Measurements from ENCODE around the gene SEC16A. TPM values are rescaled to one million over a fixed set of nuclear protein-coding genes. Genes with fewer than 3 reads are reported as not detected.
A peak's percentile ranks its signal among the peaks of the same experiment; 100 is the strongest.

The SEC16A gene
- total RNA-seq, 1 experiment from 2014 or later: 7.2 TPM

DNA sequence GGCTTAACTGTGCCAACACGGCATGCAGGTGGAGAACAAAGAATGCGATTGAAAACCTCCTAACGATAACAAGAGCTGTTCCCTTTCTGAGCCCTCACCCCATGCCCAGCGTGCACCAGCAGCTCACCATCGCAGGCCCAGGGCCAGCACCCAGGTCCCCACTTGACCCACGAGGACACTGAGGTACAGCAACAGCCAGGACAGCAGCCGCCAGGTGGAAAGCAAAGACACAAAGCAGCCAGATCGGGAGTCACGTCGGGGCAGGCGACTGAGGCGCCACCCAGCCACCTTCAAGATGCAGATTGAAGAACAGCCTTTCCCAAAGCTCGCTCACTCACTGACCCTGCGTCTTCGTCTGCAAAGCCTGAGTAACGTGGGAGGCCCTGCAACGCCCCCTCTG is 6.9 kb upstream of the SEC16A start:
- no peak for DNase-seq (ENCODE audit: low spot score)
- in situ Hi-C loops (cut with HindIII; ENCODE audit: low sequenced_read_pairs): loop anchor here (5.0 to 10.0 kb wide), 3 partner anchors 58 to 185 kb away; partner anchors contain the start of gene NOTCH1

DNA sequence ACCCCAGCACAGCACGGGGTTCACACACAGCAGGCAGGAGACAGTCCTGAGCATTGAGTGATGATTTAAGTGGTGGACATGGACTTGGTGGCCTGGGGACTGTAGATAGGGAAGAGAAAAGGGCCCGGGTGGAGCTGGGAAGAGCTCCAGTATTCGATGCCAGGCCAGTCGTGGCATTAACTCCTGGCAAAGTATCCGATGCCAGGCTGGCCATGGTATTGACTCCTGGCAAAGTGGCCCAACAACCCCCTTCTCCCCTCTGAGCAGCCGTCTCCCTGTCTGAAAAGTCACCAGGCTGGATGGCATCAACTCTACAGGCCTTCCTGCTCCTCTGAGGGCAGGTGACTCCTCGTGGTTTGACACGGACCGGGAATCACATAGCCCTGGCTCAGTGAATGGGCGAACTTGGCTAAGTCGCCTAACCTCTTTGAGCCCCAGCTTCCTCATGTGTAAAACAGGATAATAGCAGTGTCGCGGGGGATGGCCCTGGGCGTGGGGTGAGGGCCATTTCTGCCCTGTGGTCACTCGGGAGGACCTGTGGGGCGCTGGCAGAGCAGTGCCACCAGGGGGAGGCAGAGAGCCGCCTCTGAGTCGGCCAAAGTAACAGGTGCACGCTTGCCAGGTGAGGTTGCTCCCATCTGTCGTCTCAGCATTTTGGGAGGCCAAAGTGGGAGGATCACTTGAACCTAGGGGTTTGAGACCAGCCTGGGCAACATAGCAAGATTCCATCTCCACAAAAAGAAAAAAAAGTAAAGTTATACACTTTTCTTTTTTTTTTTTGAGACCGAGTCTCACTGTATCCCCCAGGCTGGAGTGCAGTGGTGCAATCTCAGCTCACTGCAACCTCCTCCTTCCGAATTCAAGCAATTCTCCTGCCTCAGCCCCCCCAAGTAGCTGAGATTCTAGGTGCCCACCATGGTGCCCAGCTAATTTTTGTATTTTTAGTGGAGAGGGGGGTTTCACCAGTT is 5.7 kb upstream of the SEC16A start:
- in situ Hi-C loops (cut with HindIII; ENCODE audit: low sequenced_read_pairs): loop anchor here (5.0 to 10.0 kb wide), 3 partner anchors 59 to 186 kb away; partner anchors contain the start of gene NOTCH1
- peak; percentile 77 for DNase-seq (ENCODE audit: low spot score)

DNA sequence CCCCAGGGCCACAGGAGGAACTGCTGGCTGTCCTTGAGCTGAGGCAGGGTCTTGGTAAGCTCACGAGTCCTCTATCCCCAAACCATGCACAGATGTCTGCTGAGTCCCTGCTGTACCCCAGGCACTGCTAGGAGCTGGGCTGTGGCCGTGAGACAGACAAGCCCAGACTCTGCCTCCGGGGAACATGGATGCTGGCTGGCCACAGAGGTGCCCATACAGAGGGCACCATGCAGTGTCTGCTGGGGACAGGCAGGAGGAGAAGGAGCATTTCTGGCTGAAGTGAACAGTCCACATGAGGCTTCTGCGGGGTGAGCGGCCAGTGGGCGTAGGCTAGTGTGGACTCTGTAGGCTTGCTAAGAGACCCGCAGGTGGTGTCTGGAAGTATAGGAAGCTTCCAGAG is 4.8 kb upstream of the SEC16A start:
- in situ Hi-C loops (cut with HindIII; ENCODE audit: low sequenced_read_pairs): loop anchor here (5.0 to 10.0 kb wide), 3 partner anchors 60 to 187 kb away; partner anchors contain the start of gene NOTCH1
- DNase-seq (ENCODE audit: low spot score): no peak

DNA sequence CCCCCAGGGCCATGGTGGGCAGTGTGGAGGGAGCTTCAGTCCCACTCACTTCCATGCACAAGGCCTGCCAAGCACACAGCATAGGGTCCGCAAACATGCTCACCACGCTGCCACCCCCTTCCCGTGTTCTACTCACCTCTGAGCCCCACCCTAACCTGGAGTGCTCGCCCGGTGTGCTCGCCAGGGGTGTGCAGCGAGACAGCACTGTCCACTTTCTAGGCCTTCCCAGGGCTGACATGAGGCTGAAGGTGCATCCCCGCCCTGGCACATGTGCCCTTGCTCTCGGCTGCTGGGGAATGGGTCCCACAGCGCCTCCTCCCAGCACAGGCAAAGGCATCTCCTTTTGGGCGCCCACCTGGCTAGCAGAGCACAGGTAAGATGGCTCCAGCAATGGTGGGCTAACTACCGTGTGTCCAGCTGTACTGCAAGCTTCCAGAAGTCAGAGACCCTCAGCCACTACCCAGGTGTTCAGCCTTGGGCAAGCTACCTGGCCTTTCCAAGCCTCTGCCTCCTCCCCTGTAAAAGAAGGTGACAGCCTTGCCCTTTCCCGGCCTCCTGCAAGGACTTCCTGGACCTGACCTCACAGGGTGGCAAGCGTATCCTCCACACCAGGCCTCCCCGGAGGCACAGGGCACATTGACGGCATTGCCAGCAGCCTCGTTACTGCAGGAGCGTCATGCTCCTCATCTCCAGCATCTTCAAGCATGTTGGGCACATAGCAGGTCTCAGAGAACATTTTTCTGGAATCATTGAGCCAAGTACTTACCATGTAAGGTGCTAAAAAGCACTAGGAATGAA is 4.2 kb upstream of the SEC16A start:
- in situ Hi-C loops (cut with HindIII; ENCODE audit: low sequenced_read_pairs): loop anchor here (5.0 to 10.0 kb wide), 3 partner anchors 60 to 188 kb away; partner anchors contain the start of gene NOTCH1
- no peak for DNase-seq (ENCODE audit: low spot score)

DNA sequence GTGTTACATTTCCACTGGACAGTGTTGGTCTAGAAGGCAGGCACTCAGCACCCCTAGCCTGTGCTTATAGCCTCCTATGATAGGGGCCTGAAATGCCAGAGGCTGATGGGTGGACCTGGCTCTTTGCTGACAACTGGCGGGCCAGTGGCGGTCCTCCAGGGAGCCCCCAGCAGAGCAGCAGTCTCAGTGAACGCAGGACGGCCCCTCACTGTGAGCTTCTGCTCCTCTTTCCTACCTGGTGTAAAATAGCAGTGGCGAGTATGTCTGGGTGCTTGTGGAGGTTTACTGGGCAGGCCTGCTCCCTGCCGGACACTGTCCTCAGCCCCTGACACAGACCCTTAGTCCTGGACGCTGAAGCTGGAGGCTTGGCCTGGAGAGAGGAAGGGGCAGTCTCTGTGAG is 3.3 kb upstream of the SEC16A start:
- in situ Hi-C loops (cut with HindIII; ENCODE audit: low sequenced_read_pairs): loop anchor here (5.0 to 10.0 kb wide), 3 partner anchors 61 to 189 kb away; partner anchors contain the start of gene NOTCH1
- no peak for DNase-seq (ENCODE audit: low spot score)

DNA sequence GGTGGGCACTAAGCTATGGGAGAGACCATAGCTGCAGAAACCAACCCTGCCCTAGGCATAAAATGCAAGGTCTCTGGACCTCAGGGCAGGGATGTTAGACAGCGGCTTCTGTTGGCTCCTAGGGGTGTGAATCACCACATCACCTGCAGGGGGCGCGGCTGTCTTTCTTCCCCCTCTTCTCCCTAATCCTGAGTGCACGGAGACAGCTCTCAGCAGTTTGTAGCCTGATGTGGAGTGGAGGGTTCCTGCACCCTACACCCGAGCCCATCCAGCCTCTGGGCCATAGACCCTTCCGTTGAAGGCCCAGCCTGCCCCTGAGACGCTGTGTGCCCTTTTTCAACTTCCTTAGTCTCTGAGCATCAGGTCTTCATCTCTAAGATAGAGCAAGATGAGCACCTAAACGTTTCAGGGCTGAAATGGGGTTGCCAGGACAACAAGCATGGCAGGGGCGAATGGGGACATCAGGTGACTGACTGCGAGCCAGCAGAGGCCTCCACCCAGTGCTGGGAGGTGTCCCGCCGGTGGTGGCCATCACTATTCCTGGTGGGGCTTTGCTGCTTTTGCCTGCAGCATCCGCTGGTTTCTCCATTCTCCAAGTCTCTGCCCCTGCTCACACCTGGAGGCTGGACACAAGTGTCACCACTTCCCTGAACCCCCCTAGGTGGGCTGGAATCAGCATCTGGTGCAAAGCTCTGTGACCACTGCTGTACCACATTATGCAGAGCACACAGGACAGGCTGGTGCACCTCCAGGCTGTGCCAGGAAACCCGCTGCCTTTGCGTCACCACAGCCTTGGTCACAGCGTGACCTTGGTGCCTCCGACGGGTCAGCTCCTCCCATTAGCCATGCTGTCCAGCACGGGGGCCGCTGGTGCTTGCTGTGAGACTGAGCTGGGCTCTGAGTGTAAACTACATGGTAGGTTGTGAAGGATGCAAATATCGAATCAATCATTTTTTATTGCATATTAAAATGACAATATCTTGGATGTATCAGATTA is 2.5 kb upstream of the SEC16A start:
- DNase-seq (ENCODE audit: low spot score): peak; percentile 76
- in situ Hi-C loops (cut with HindIII; ENCODE audit: low sequenced_read_pairs): loop anchor here (5.0 to 10.0 kb wide), 3 partner anchors 62 to 189 kb away; partner anchors contain the start of gene NOTCH1

DNA sequence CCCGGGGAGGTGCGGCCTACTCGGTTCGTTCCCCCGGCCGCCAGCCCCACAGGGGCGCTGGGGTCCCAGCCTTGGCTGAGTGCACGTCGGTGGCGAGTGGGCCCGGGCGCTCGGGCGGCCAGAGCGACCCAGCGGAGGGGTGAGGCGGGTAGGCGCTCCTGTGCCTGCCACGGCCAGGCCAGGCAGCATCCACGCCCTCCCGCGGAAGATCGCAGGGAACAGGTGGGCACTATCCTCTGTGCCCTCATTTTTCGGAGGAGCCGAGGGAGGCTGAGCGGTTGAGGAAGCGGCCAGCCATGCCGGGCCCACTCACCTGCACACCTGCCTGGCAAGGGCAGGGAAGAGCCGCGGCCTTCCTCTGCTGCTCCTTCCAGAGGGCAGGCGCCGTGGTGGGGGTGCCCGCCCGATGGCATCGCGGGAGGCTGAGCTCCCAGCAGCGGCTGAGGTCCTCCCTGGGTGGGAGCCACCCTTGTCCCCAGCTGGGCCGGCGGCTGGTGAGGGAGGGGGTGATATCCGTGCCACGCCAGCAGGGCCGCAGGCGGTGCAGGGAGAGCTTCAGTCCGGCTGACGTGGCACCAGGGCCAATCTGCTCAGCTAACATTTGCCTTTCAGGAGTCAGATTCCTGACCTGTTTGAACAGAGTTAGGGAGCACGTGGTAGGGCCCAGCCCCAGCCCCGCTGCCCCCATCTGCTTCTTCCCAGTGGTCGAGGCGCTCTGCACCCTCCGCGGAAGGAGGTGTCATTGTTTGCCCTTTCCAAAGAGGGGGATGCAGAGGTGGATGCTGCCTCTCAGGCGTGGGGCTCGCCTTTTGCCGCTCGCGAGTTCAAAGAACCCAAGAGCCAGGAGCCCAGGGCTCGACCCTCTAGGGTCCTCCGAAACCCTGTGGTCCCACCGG is 1.6 kb upstream of the SEC16A start:
- DNase-seq (ENCODE audit: low spot score): peak; percentile 2
- in situ Hi-C loops (cut with HindIII; ENCODE audit: low sequenced_read_pairs): loop anchor here (5.0 to 10.0 kb wide), 3 partner anchors 63 to 190 kb away; partner anchors contain the start of gene NOTCH1

DNA sequence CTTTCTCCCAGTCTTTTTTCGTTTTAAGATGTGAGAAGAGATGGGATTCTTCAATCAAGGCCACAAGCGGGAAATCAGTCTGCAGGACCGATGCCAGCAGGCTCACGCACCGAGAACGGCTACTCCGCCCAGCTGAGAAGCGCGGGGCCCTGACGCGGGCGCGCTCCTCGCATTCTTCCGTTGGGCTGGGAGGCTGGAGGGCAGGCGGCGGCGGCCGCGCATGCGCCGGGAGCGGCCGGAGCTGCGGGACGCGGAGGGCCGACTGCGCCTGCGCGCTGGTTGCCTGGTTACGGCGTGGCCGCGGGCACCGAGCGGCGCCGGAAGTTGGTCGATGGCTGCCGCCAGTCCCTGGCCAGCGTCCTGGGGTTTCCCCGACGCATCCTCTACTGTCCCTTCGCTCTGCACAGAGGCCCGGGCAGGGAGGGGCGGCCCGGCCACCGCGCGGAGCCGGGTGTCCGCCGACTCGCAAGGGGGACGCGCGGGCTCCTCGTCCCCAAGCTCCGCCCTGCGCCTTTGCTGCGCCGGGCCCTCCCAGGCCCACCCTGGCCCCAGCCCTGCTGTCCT is 831 bp upstream of the SEC16A start:
- in situ Hi-C loops (cut with HindIII; ENCODE audit: low sequenced_read_pairs): loop anchor here (10.0 kb wide), 2 partner anchors 91 to 191 kb away; no protein-coding TSS in a partner anchor
- peak; percentile 90 for DNase-seq (ENCODE audit: low spot score)

DNA sequence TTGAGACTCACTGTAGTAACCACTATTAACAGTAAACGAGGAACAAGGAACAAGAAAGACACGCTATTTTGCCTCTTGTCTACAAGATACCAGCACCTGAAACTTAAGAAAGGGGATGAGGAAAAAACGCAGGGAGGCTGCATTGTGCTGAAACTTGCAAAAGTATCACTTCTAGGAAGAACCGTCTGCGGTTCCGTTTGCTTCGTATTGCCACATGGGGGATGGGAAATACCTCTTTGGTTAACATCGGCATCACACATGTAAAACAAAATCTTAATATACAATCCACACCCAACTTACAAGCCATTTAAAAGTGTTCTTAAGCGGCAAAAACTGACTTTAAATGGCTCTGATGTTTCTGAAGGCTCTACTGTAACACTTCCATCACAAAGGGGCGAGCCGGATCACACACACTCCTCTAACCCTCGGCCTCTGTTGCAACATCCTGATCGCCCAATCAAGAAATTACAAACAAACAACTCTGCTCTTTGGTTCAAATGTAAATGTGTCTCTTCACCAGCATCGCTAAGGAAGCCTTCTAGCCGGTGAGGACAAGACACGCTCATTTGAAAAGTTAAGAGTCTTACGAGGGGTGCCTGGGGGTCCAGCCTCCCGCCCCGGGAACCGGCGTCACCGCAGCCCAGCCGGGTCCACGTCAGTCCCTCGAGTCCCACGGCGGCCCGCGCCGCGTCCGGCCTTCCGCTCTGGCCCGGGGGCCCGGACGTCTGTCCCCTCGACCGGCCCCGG is 621 bp downstream of the SEC16A start:
- peak; percentile 4 for DNase-seq (ENCODE audit: low spot score)
- in situ Hi-C loops (cut with HindIII; ENCODE audit: low sequenced_read_pairs): loop anchor here (10.0 kb wide), 2 partner anchors 93 to 193 kb away; no protein-coding TSS in a partner anchor

DNA sequence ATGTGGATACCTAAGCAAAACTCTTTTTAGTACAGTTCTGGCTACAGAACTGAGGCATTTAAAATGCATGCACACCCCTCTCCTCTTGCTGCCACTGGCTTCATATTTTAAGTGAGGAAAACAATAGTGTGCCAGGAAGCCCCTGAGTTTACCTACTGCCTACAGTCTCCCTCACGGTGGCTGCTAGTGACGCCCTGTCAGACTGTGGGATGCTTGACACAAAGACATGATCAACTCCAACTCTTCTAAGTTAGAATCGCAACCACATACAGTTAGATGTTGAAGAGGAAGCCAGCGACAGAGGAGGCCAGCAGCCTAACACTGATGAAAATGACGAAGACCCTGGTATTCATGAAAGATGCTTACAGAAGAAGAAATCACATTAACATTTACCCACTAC is 1.3 kb downstream of the SEC16A start:
- in situ Hi-C loops (cut with HindIII; ENCODE audit: low sequenced_read_pairs): loop anchor here (10.0 kb wide), 2 partner anchors 93 to 193 kb away; no protein-coding TSS in a partner anchor
- DNase-seq (ENCODE audit: low spot score): no peak

DNA sequence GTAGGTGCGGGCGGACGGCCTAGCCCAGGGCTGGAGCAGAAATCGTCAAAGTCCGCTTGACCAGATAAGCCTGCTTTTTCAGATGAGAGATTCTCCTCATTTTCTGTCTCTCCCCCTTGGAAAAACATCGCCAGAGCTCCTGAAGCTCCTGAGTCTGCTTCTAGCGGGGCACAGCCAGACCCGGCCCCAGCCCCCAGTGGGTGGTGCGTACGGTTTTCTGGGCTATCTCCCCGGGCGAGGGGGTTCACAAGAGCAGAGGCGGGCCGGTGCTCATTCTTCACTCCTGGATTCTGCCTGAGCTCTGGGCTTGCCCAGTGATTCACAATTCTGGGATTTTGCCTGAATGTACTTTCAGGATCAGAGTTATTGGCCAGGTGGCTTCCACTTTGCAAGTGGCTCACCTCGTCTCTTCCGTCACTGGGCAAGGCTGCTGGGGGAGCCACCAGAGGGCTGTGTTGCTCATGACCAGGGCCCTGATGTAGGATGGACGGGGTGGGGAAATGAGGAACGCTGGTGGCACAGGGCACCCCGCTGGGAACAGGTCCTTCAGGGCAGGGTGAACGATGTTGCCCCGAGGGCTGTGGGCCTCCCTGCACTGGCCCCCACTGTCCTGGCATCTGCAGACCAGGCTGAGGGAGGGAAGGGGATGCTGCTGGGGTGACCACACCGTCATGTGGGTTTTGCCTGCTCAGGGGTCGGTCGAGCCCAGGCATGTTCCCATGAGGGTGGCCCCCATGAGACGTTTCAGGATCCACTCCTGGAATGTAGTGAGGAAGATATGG is 6.3 kb downstream of the SEC16A start:
- DNase-seq (ENCODE audit: low spot score): no peak
- in situ Hi-C loops (cut with HindIII; ENCODE audit: low sequenced_read_pairs): no loop called here

DNA sequence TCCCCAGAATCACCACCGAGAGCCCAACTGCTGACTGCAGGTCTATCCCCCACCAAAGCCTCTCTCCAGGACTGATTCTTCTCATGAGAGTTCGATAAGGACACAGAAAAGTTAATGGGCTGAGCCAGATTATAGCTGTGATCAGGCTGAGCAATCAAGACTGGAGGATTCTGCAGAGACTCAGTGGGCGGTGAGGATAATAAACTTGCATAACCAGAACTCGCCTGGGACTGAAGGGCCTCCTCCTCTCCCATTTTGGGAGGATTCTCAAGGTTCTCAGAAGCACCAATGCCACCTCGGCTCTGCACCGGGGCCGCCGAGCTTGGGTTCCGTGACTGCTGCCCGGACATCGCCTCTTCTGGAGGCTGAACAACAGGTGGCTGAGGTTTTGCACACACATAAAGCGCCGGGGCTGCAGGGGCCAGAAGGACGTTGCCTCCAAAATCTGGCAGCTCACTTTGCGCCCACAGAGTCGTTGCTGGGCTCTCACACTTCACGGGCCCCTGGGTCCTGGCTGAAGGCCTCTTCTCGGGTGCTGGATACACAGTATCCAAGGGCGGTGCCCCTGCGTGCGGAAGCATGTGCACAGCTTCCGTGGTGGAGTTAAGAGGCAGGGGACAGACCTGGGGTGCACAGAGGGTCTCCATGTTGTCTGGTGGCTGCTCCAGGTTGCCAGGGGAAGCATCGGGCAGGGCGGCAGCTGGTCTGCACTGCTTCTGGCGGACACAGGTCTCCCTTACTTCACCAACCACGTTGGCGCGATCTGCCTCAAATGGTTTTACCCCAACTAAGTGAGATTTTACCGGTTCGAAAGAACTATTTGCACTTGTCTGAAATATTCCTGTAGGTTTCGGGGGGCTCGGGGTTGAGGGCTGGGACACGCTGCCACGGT is 7.6 kb downstream of the SEC16A start:
- in situ Hi-C loops (cut with HindIII; ENCODE audit: low sequenced_read_pairs): no loop called here
- DNase-seq (ENCODE audit: low spot score): no peak

DNA sequence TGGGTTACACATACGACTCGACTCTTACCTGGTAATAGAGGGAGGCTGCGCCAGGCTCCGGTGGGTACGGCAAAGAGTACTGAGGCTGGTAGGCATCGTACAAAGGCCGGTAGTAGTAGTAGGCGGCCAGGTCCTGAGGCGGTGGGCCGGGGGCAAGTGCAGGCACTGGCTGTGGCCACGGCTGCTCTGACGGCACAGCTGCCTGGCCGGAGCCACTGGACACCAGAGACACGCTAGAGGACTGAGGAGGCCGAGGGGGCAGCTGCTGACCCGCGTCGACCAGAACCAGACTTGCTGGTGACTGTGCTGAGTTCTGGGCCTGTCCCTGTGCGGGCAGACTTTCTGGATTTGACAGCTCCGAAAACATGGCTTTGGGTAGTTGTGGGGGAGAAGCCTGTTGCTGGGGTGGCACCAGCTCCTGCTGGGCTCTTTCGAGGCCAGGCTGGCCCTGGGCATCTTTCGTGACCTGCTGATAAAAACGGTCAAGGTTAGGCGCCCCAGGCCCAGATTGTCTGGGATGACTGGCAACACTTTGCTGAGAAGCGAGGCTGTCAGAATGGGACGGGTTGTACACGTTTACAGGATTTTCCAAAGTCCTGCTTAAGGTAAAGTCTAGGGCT is 8.7 kb downstream of the SEC16A start:
- in situ Hi-C loops (cut with HindIII; ENCODE audit: low sequenced_read_pairs): no loop called here
- DNase-seq (ENCODE audit: low spot score): no peak

DNA sequence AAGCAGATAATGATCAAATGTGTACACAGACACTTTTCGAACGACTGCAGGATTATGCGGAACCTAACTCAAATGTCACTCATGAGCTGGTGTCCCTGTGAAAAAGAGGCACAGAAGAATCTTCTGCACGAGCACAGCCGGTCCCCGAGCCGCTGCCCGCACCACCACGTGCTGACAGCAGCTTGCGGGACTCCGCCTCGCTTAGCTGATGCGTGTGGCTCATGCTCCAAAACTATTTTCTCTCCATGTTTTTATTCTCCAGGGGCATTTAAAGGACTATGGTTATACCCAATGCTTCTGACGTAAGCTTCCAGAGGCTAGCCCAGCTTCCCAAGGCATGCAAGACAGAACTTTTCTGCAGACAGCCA is 9.5 kb downstream of the SEC16A start:
- in situ Hi-C loops (cut with HindIII; ENCODE audit: low sequenced_read_pairs): no loop called here
- no peak for DNase-seq (ENCODE audit: low spot score)
